ENCODE data around the gene TENM3. TPM values are rescaled to one million over a fixed set of nuclear protein-coding genes. Genes with fewer than 3 reads are reported as not detected.

Gene TENM3
- total and polyA plus RNA-seq, 5 donors from 2014 or later, result not detected

GRCh38 chr4:182221987-182222386 lies 21.2 kb upstream of the TENM3 start:
- no peak overlapping the region for H3K4me3 ChIP-seq (ENCODE audit: low read depth, low read length)
- no peak overlapping the region for H3K27ac ChIP-seq (ENCODE audit: insufficient read depth, low read length, poor library complexity, severe bottlenecking)

DNA sequence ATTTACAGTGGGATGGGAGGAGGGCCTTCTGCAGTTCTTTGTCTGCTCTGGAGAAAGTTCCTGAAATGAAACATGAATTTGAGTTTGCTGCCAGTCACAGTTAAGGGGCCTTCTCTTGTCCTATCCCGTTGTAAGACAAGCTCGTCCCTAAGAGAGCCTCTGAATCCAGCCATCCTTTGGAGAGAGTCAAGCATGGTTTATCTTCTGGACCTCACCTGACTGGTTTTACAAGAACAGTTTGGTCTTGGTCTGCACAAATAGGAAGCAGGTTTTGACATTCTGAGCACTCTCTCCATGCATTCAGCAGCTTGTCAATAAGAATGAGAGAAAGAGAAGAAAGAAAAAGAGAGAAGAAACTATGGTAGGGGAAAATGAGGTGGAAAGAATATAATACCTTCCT lies 20.4 kb upstream of the TENM3 start:
- Mint-ChIP-seq H3K4me3 (no peak overlapping the region), H3K9me3 (peaks cover 0 to 4% (median 1%) of the 10 kb centered on the region in 7 donors)

More at GRCh38 chr4:182221987-182222386, 21.2 kb upstream of the TENM3 start:
- no peaks in the 10 kb centered on the region for H3K9me3 ChIP-seq (ENCODE audit: control insufficient read depth in 2 of 2, low read length in 2 of 2)
- no peaks in the 10 kb centered on the region for H3K4me1 Mint-ChIP-seq
- peaks cover 0 to 4% (median 1%) of the 10 kb centered on the region in 7 donors for H3K9me3 Mint-ChIP-seq
- H3K27ac Mint-ChIP-seq, result no peak overlapping the region
- DNase-seq, result no peak
- no peaks in the 10 kb centered on the region for H3K4me1 ChIP-seq (ENCODE audit: control insufficient read depth, insufficient read depth, low read length, poor library complexity, severe bottlenecking)
- no peaks in the 10 kb centered on the region for H3K27me3 ChIP-seq (ENCODE audit: control insufficient read depth, insufficient read depth, low read length)
- ATAC-seq (ENCODE audit: low read depth in 2 of 2), result no peak
- no peaks in the 10 kb centered on the region for H3K36me3 Mint-ChIP-seq
- H3K4me3 Mint-ChIP-seq, result no peak overlapping the region
- no peaks in the 10 kb centered on the region for H3K27me3 Mint-ChIP-seq
- no peaks in the 10 kb centered on the region for H3K36me3 ChIP-seq (ENCODE audit: control insufficient read depth, insufficient read depth, low read length)

DNA sequence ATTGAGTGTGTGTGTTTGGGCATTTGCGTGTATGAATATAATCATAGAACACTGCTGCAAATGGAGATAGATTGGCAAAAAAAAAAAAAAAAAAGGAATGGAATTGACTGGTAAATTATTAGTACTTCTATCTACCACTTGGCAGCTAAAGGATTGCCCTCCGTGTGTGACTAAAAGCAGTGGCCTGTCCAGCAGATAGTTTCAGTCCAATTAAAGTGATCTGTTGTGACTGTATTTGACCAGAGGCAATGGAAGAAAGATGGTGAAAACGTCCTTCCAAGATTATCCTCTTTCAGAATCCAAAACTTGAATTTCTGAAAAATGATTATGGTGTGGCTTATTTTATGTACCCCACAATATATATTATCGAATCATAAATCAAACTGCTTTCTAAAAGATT lies 19.5 kb upstream of the TENM3 start:
- H3K4me3 Mint-ChIP-seq, result no peak overlapping the region
- no peaks in the 10 kb centered on the region for H3K27me3 Mint-ChIP-seq
- no peak for DNase-seq
- H3K9me3 Mint-ChIP-seq, result peaks cover 0 to 4% (median 1%) of the 10 kb centered on the region in 7 donors
- ATAC-seq (ENCODE audit: low read depth in 2 of 2), result no peak
- Histone ChIP-seq H3K27me3 (ENCODE audit: control insufficient read depth, insufficient read depth, low read length) (no peaks in the 10 kb centered on the region), H3K9me3 (ENCODE audit: control insufficient read depth in 2 of 2, low read length in 2 of 2) (no peaks in the 10 kb centered on the region), H3K4me3 (ENCODE audit: low read depth, low read length) (no peak overlapping the region), H3K27ac (ENCODE audit: insufficient read depth, low read length, poor library complexity, severe bottlenecking) (no peak overlapping the region), H3K4me1 (ENCODE audit: control insufficient read depth, insufficient read depth, low read length, poor library complexity, severe bottlenecking) (no peaks in the 10 kb centered on the region), H3K36me3 (ENCODE audit: control insufficient read depth, insufficient read depth, low read length) (no peaks in the 10 kb centered on the region)
- no peak overlapping the region for H3K27ac Mint-ChIP-seq
- no peaks in the 10 kb centered on the region for H3K4me1 Mint-ChIP-seq
- H3K36me3 Mint-ChIP-seq, result no peaks in the 10 kb centered on the region

More for the DNA sequence above, 20.4 kb upstream of the TENM3 start:
- ATAC-seq (ENCODE audit: low read depth in 2 of 2) (no peak), DNase-seq (no peak)
- Mint-ChIP-seq H3K27ac (no peak overlapping the region), H3K36me3 (no peaks in the 10 kb centered on the region), H3K27me3 (no peaks in the 10 kb centered on the region), H3K4me1 (no peaks in the 10 kb centered on the region)
- no peaks in the 10 kb centered on the region for H3K4me1 ChIP-seq (ENCODE audit: control insufficient read depth, insufficient read depth, low read length, poor library complexity, severe bottlenecking)
- no peak overlapping the region for H3K27ac ChIP-seq (ENCODE audit: insufficient read depth, low read length, poor library complexity, severe bottlenecking)
- no peaks in the 10 kb centered on the region for H3K9me3 ChIP-seq (ENCODE audit: control insufficient read depth in 2 of 2, low read length in 2 of 2)
- H3K4me3 ChIP-seq (ENCODE audit: low read depth, low read length), result no peak overlapping the region
- H3K27me3 ChIP-seq (ENCODE audit: control insufficient read depth, insufficient read depth, low read length), result no peaks in the 10 kb centered on the region
- H3K36me3 ChIP-seq (ENCODE audit: control insufficient read depth, insufficient read depth, low read length), result no peaks in the 10 kb centered on the region

- ATAC-seq (ENCODE audit: low read depth in 2 of 2), result no peak
- Histone ChIP-seq H3K27ac (ENCODE audit: insufficient read depth, low read length, poor library complexity, severe bottlenecking) (no peak overlapping the region), H3K36me3 (ENCODE audit: control insufficient read depth, insufficient read depth, low read length) (no peaks in the 10 kb centered on the region), H3K9me3 (ENCODE audit: control insufficient read depth in 2 of 2, low read length in 2 of 2) (no peaks in the 10 kb centered on the region), H3K27me3 (ENCODE audit: control insufficient read depth, insufficient read depth, low read length) (no peaks in the 10 kb centered on the region), H3K4me1 (ENCODE audit: control insufficient read depth, insufficient read depth, low read length, poor library complexity, severe bottlenecking) (no peaks in the 10 kb centered on the region), H3K4me3 (ENCODE audit: low read depth, low read length) (no peak overlapping the region)
- Mint-ChIP-seq H3K36me3 (no peaks in the 10 kb centered on the region), H3K9me3 (peaks cover 0 to 4% (median 1%) of the 10 kb centered on the region in 7 donors), H3K27ac (no peak overlapping the region), H3K4me3 (no peak overlapping the region), H3K4me1 (no peaks in the 10 kb centered on the region), H3K27me3 (no peaks in the 10 kb centered on the region)
- no peak for DNase-seq
Measured at GRCh38 chr4:182224192-182224850, 18.9 kb upstream of the TENM3 start.

DNA sequence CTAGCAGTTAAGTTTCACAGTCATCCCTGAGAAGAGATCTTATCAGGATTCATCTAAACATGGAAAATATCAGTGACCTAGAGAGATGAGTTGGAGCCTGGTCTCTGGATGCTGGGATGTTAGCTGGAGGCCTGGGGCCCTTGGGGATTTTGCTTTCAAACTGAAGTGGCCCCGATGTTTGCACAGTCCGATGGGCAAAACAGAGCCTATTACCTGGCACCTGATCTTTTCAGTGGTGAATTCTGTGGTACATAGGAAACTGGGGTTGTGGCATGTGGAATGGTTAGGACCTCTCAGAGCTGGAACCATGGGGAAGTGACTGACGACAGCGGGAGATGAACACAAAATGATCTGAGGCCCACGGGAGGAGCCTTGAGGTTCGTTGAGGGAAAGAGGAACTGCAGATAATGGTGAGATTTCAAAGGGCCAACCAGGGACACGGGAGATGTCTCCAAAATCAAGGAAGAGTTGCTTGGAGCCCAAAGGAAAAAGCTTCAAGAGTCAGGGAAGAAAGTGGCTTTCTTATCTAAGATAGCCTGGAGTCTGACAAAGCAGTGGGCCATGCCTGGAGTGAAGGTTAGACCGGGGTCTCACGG lies 17.8 kb upstream of the TENM3 start:
- DNase-seq (no peak), ATAC-seq (ENCODE audit: low read depth in 2 of 2) (no peak)
- Mint-ChIP-seq H3K27ac (no peak overlapping the region), H3K27me3 (no peaks in the 10 kb centered on the region), H3K4me1 (no peaks in the 10 kb centered on the region), H3K36me3 (no peaks in the 10 kb centered on the region), H3K9me3 (peaks cover 0 to 3% (median 0%) of the 10 kb centered on the region in 7 donors), H3K4me3 (no peak overlapping the region)
- Histone ChIP-seq H3K36me3 (ENCODE audit: control insufficient read depth, insufficient read depth, low read length) (no peaks in the 10 kb centered on the region), H3K27me3 (ENCODE audit: control insufficient read depth, insufficient read depth, low read length) (no peaks in the 10 kb centered on the region), H3K4me1 (ENCODE audit: control insufficient read depth, insufficient read depth, low read length, poor library complexity, severe bottlenecking) (no peaks in the 10 kb centered on the region), H3K4me3 (ENCODE audit: low read depth, low read length) (no peak overlapping the region), H3K9me3 (ENCODE audit: control insufficient read depth in 2 of 2, low read length in 2 of 2) (no peaks in the 10 kb centered on the region), H3K27ac (ENCODE audit: insufficient read depth, low read length, poor library complexity, severe bottlenecking) (no peak overlapping the region)

GRCh38 chr4:182227611-182228010 lies 15.6 kb upstream of the TENM3 start:
- H3K4me1 ChIP-seq (ENCODE audit: control insufficient read depth, insufficient read depth, low read length, poor library complexity, severe bottlenecking), result no peaks in the 10 kb centered on the region
- no peak overlapping the region for H3K27ac Mint-ChIP-seq
- H3K4me3 Mint-ChIP-seq, result no peak overlapping the region
- peaks cover 0 to 2% (median 0%) of the 10 kb centered on the region in 7 donors for H3K9me3 Mint-ChIP-seq
- H3K27me3 Mint-ChIP-seq, result no peaks in the 10 kb centered on the region
- no peak for DNase-seq
- H3K27ac ChIP-seq (ENCODE audit: insufficient read depth, low read length, poor library complexity, severe bottlenecking), result no peak overlapping the region
- no peaks in the 10 kb centered on the region for H3K27me3 ChIP-seq (ENCODE audit: control insufficient read depth, insufficient read depth, low read length)
- no peaks in the 10 kb centered on the region for H3K36me3 ChIP-seq (ENCODE audit: control insufficient read depth, insufficient read depth, low read length)
- no peak for ATAC-seq (ENCODE audit: low read depth in 2 of 2)
- H3K36me3 Mint-ChIP-seq, result no peaks in the 10 kb centered on the region
- H3K4me1 Mint-ChIP-seq, result no peaks in the 10 kb centered on the region
- H3K4me3 ChIP-seq (ENCODE audit: low read depth, low read length), result no peak overlapping the region
- H3K9me3 ChIP-seq (ENCODE audit: control insufficient read depth in 2 of 2, low read length in 2 of 2), result no peaks in the 10 kb centered on the region

DNA sequence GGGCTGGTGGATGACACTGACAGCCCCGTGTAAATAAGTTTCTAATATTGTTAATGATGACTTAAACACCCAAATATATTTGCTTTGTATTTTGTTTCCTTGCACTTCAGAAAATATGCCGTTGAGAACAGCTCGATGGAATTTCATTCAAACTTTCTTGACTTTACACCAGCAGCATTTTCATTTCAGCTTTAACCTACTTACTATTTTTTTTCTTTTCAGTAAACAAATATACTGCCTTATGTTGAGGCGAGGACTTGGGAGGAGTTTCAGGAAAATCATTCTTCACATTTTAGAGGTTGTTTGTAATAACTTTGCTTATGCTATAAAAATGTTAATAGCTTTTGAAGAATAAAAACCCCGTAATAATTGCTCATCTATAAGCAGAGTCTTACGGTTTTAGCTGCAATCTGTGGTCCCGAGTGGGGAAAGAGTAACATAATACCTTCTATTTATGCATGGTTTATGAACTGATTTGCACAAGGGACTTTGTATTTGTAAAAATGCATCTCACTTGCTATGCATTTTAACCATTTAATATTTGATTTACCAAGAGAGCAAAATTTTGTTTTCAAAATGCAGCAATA lies 14.1 kb upstream of the TENM3 start:
- DNase-seq, result no peak
- H3K27me3 Mint-ChIP-seq, result no peaks in the 10 kb centered on the region
- Histone ChIP-seq H3K27ac (ENCODE audit: insufficient read depth, low read length, poor library complexity, severe bottlenecking) (no peak overlapping the region), H3K4me1 (ENCODE audit: control insufficient read depth, insufficient read depth, low read length, poor library complexity, severe bottlenecking) (no peaks in the 10 kb centered on the region), H3K36me3 (ENCODE audit: control insufficient read depth, insufficient read depth, low read length) (no peaks in the 10 kb centered on the region), H3K4me3 (ENCODE audit: low read depth, low read length) (no peak overlapping the region), H3K27me3 (ENCODE audit: control insufficient read depth, insufficient read depth, low read length) (no peaks in the 10 kb centered on the region), H3K9me3 (ENCODE audit: control insufficient read depth in 2 of 2, low read length in 2 of 2) (no peaks in the 10 kb centered on the region)
- H3K4me3 Mint-ChIP-seq, result no peak overlapping the region
- ATAC-seq (ENCODE audit: low read depth in 2 of 2), result no peak
- H3K27ac Mint-ChIP-seq, result no peak overlapping the region
- peaks cover 0 to 2% (median 0%) of the 10 kb centered on the region in 7 donors for H3K9me3 Mint-ChIP-seq
- no peaks in the 10 kb centered on the region for H3K4me1 Mint-ChIP-seq
- no peaks in the 10 kb centered on the region for H3K36me3 Mint-ChIP-seq

- no peaks in the 10 kb centered on the region for H3K27me3 Mint-ChIP-seq
- no peak overlapping the region for H3K27ac Mint-ChIP-seq
- H3K4me3 Mint-ChIP-seq, result no peak overlapping the region
- Histone ChIP-seq H3K27me3 (ENCODE audit: control insufficient read depth, insufficient read depth, low read length) (no peaks in the 10 kb centered on the region), H3K9me3 (ENCODE audit: control insufficient read depth in 2 of 2, low read length in 2 of 2) (no peaks in the 10 kb centered on the region), H3K27ac (ENCODE audit: insufficient read depth, low read length, poor library complexity, severe bottlenecking) (no peak overlapping the region), H3K4me1 (ENCODE audit: control insufficient read depth, insufficient read depth, low read length, poor library complexity, severe bottlenecking) (no peaks in the 10 kb centered on the region), H3K4me3 (ENCODE audit: low read depth, low read length) (no peak overlapping the region), H3K36me3 (ENCODE audit: control insufficient read depth, insufficient read depth, low read length) (no peaks in the 10 kb centered on the region)
- DNase-seq, result no peak
- H3K4me1 Mint-ChIP-seq, result no peaks in the 10 kb centered on the region
- ATAC-seq (ENCODE audit: low read depth in 2 of 2), result no peak
- peaks cover 0 to 2% (median 0%) of the 10 kb centered on the region in 7 donors for H3K9me3 Mint-ChIP-seq
- no peaks in the 10 kb centered on the region for H3K36me3 Mint-ChIP-seq
Measured at GRCh38 chr4:182230256-182230655, 12.9 kb upstream of the TENM3 start.
